WTC11 (cell line): Measurements from ENCODE around the gene DUSP22. TPM values are rescaled to one million over a fixed set of nuclear protein-coding genes. Genes with fewer than 3 reads are reported as not detected.

Experiments used
- ATAC-seq: fragments of 200-7000 bp; cut with Tn5 transposase; 2 replicates; pipeline ENCODE4 v1.10.0; 2021; ENCODE audit warnings: mild to moderate bottlenecking, moderate library complexity
- CTCF ChIA-PET: fragments of 300-600 bp; sonication (Branson Sonifier 250); formaldehyde crosslinking; loops from one replicate; lab custom pipeline; 2021; ENCODE audit warnings: antibody characterized with exemption; lab: Charles Lee
- POLR2A ChIA-PET: fragments of 350-600 bp; sonication (Branson Sonifier 250); formaldehyde crosslinking; loops from one replicate; lab custom pipeline; 2021; ENCODE audit warnings: antibody characterized with exemption; lab: Charles Lee
- DNase-seq: peaks from one replicate; pipeline ENCODE4 v3.0.0; 2021; ENCODE audit warnings: low spot score
- H3K27ac Mint-ChIP-seq: 2 replicates; pipeline ENCODE4 v1.8.0; 2021; ENCODE audit warnings: mixed read lengths
- H3K27me3 Mint-ChIP-seq: 2 replicates; pipeline ENCODE4 v1.8.0; 2021; ENCODE audit warnings: low read depth, mild to moderate bottlenecking, moderate library complexity, mixed read lengths
- H3K36me3 Mint-ChIP-seq: 2 replicates; pipeline ENCODE4 v1.8.0; 2021; ENCODE audit warnings: mixed read lengths
- H3K4me1 Mint-ChIP-seq: 2 replicates; pipeline ENCODE4 v1.8.0; 2022; ENCODE audit warnings: mixed read lengths
- H3K4me3 Mint-ChIP-seq: 2 replicates; pipeline ENCODE4 v1.8.0; 2021; ENCODE audit warnings: mild to moderate bottlenecking, moderate library complexity, mixed read lengths
- H3K9me3 Mint-ChIP-seq: 2 replicates; pipeline ENCODE4 v1.8.0; 2021; ENCODE audit warnings: mixed read lengths
- AR ChIP-seq: fragments of 250-450 bp; sonication (Bioruptor Pico); IDR thresholded peaks from 2 replicates; pipeline ENCODE4 v1.9.0; 2021; ENCODE audit warnings: mild to moderate bottlenecking
- CBFB ChIP-seq: sonication (generic); formaldehyde crosslinking; IDR thresholded peaks from 2 replicates; pipeline ENCODE4 v1.8.1; 2022; ENCODE audit warnings: mild to moderate bottlenecking, low read depth, missing genetic modification reagents
- ELF4 ChIP-seq: sonication (generic); formaldehyde crosslinking; IDR thresholded peaks from 2 replicates; pipeline ENCODE4 v1.8.1; 2022; ENCODE audit warnings: low read depth, mild to moderate bottlenecking, moderate library complexity, missing genetic modification reagents
- EMX1 ChIP-seq: fragments of 250-450 bp; sonication (Bioruptor Pico); IDR thresholded peaks from 2 replicates; pipeline ENCODE4 v1.8.0; 2021; ENCODE audit warnings: mild to moderate bottlenecking
- GRHL2 ChIP-seq: fragments of 250-450 bp; sonication (Bioruptor Pico); IDR thresholded peaks from 2 replicates; pipeline ENCODE4 v1.8.0; 2022; ENCODE audit warnings: mild to moderate bottlenecking, moderate library complexity; ENCODE audit not compliant: insufficient replicate concordance, severe bottlenecking
- HMGXB4 ChIP-seq: sonication (generic); formaldehyde crosslinking; IDR thresholded peaks from 2 replicates; pipeline ENCODE4 v1.8.1; 2023; ENCODE audit warnings: mild to moderate bottlenecking, moderate library complexity, missing genetic modification reagents
- MXD4 ChIP-seq: fragments of 250-450 bp; sonication (Bioruptor Pico); IDR thresholded peaks from 2 replicates; pipeline ENCODE4 v1.8.0; 2021; ENCODE audit warnings: mild to moderate bottlenecking, moderate library complexity, borderline replicate concordance
- NR1H2 ChIP-seq: sonication (generic); formaldehyde crosslinking; IDR thresholded peaks from 2 replicates; pipeline ENCODE4 v1.9.0; 2021; ENCODE audit warnings: mild to moderate bottlenecking, moderate library complexity, missing genetic modification reagents
- NR2C2 ChIP-seq: sonication (generic); formaldehyde crosslinking; IDR thresholded peaks from 2 replicates; pipeline ENCODE4 v1.8.0; 2022; ENCODE audit warnings: mild to moderate bottlenecking, missing genetic modification reagents
- SMAD3 ChIP-seq: sonication (generic); formaldehyde crosslinking; IDR thresholded peaks from 2 replicates; pipeline ENCODE4 v1.8.0; 2022; ENCODE audit warnings: missing genetic modification reagents, mild to moderate bottlenecking, borderline replicate concordance
- SP1 ChIP-seq: sonication (generic); formaldehyde crosslinking; conservative IDR thresholded peaks from 2 replicates; pipeline ENCODE4 v1.8.1; 2022; ENCODE audit warnings: missing genetic modification reagents
- ZNF232 ChIP-seq: sonication (generic); formaldehyde crosslinking; IDR thresholded peaks from 2 replicates; pipeline ENCODE4 v1.8.0; 2022; ENCODE audit warnings: mild to moderate bottlenecking, missing genetic modification reagents
- ZNF263 ChIP-seq: sonication (generic); formaldehyde crosslinking; IDR thresholded peaks from 2 replicates; pipeline ENCODE4 v1.8.1; 2022; ENCODE audit warnings: low read depth, mild to moderate bottlenecking, moderate library complexity, missing genetic modification reagents
- ZNF281 ChIP-seq: sonication (generic); formaldehyde crosslinking; IDR thresholded peaks from 2 replicates; pipeline ENCODE4 v1.8.0; 2023; ENCODE audit warnings: mild to moderate bottlenecking, missing genetic modification reagents
- total RNA-seq: library from RNA; stranded (reverse); gene quantifications from 3 replicates; pipeline ENCODE4 v1.2.3, GENCODE V29; 2021
- TF ChIP-seq, protein P1 (sequence below): sonication (generic); formaldehyde crosslinking; IDR thresholded peaks from 2 replicates; pipeline ENCODE4 v1.8.0; 2023; ENCODE audit warnings: missing genetic modification reagents
- TF ChIP-seq, protein P2 (sequence below): sonication (generic); formaldehyde crosslinking; IDR thresholded peaks from 2 replicates; pipeline ENCODE4 v1.8.1; 2022; ENCODE audit warnings: mild to moderate bottlenecking, moderate library complexity, missing genetic modification reagents

Gene DUSP22
- total RNA-seq, 1 experiment from 2014 or later = 38.5 TPM

- DNase-seq (peak; percentile 55), ATAC-seq (peak; percentile 60)
- Mint-ChIP-seq H3K27me3 (peaks cover 90% of the 10 kb centered on the region), H3K36me3 (peaks cover 4% of the 10 kb centered on the region; the same call in 1 of the 2 replicates), H3K4me1 (peaks cover 9% of the 10 kb centered on the region), H3K27ac (no peak within 1 kb of the TSS), H3K9me3 (no peaks in the 10 kb centered on the region), H3K4me3 (peak within 1 kb of the TSS; percentile 77)
- CTCF ChIA-PET = interaction anchor here (0.6 to 2.5 kb wide), 9 partner anchors 9 to 1044 kb away, joined by 3 to 18 read pairs (median 4); no protein-coding TSS in a partner anchor
- POLR2A ChIA-PET = interaction anchor here (0.6 to 1.1 kb wide), 3 partner anchors 20 to 166 kb away, joined by 3 read pairs; no protein-coding TSS in a partner anchor
- TF ChIP-seq HMGXB4 (CRISPR knock-in tag) (peak; percentile 18; the same call in 1 of the 2 replicates), ZNF263 (CRISPR knock-in tag) (peak; percentile 34; the same call in 1 of the 2 replicates), SP1 (CRISPR knock-in tag) (0 out of 2 replicates have a peak, but pooled peaks have one; percentile 14), CBFB (CRISPR knock-in tag) (no peak)
Measured at GRCh38 chr6:391559-392440, 99.5 kb downstream of the DUSP22 start, which contains the start of gene IRF4. Gene IRF4 (plus strand): TSS chr6:391752. CDS start chr6:393153, 1,401 bp downstream.

GRCh38 chr6:392441-393390 is 100.4 kb downstream of the DUSP22 start:
- Mint-ChIP-seq H3K27ac (no peak overlapping the region), H3K27me3 (peaks cover 83% of the 10 kb centered on the region), H3K36me3 (peaks cover 4% of the 10 kb centered on the region; the same call in 1 of the 2 replicates), H3K4me1 (peaks cover 9% of the 10 kb centered on the region), H3K9me3 (no peaks in the 10 kb centered on the region), H3K4me3 (peak overlapping the region; percentile 77)
- POLR2A ChIA-PET = interaction anchor here (1.1 kb wide), 1 partner anchor 167 kb away, joined by 3 read pairs; no protein-coding TSS in a partner anchor
- DNase-seq = peak; percentile 43
- CTCF ChIA-PET = interaction anchor here (0.7 to 2.5 kb wide), 9 partner anchors 10 to 1043 kb away, joined by 3 to 18 read pairs (median 5); no protein-coding TSS in a partner anchor
- peak; percentile 5 for ATAC-seq
- TF ChIP-seq ELF4 (CRISPR knock-in tag) = 0 out of 2 replicates have a peak, but pooled peaks have one; percentile 21
- TF ChIP-seq, protein P1, sequence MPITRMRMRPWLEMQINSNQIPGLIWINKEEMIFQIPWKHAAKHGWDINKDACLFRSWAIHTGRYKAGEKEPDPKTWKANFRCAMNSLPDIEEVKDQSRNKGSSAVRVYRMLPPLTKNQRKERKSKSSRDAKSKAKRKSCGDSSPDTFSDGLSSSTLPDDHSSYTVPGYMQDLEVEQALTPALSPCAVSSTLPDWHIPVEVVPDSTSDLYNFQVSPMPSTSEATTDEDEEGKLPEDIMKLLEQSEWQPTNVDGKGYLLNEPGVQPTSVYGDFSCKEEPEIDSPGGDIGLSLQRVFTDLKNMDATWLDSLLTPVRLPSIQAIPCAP = 0 out of 2 replicates have a peak, but pooled peaks have one; percentile 81
- TF ChIP-seq ZNF281 (CRISPR knock-in tag) = peak; percentile 88
- TF ChIP-seq EMX1 (CRISPR knock-in tag) = no peak
- TF ChIP-seq AR (CRISPR knock-in tag) = no peak
- no peak; the same call in 1 of the 2 replicates for TF ChIP-seq NR1H2 (CRISPR knock-in tag)
- peak; percentile 75 for TF ChIP-seq NR2C2
- TF ChIP-seq ZNF232 (CRISPR knock-in tag) = no peak
- TF ChIP-seq, protein P2, sequence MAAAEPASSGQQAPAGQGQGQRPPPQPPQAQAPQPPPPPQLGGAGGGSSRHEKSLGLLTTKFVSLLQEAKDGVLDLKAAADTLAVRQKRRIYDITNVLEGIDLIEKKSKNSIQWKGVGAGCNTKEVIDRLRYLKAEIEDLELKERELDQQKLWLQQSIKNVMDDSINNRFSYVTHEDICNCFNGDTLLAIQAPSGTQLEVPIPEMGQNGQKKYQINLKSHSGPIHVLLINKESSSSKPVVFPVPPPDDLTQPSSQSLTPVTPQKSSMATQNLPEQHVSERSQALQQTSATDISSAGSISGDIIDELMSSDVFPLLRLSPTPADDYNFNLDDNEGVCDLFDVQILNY (CRISPR knock-in tag) = peak; percentile 59; the same call in 1 of the 2 replicates
- no peak for TF ChIP-seq GRHL2 (CRISPR knock-in tag)
- TF ChIP-seq SMAD3 (CRISPR knock-in tag) = peak; percentile 65; the same call in 1 of the 2 replicates
- TF ChIP-seq MXD4 (CRISPR knock-in tag) = no peak
